Measurements from ENCODE around the gene ARHGDIA.

ARHGDIA gene

GRCh38 chr17:81858967-81859905, 11.9 kb downstream of the ARHGDIA start:
- no peak for DNase-seq
- Mint-ChIP-seq H3K9me3 (no peaks in the 10 kb centered on the region), H3K4me1 (peaks cover 45% of the 10 kb centered on the region)

GRCh38 chr17:81858170-81858966, 12.8 kb downstream of the ARHGDIA start:
- no peak for TF ChIP-seq CTCF (IDR thresholded peaks at IDR 0.05)
- Mint-ChIP-seq H3K27me3 (ENCODE audit: low read depth, poor library complexity) (peaks cover 4% of the 10 kb centered on the region), H3K4me3 (peak overlapping the region; percentile 96), H3K9me3 (no peaks in the 10 kb centered on the region), H3K36me3 (ENCODE audit: low read depth) (peaks cover 37% of the 10 kb centered on the region), H3K27ac (no peak overlapping the region), H3K4me1 (peaks cover 41% of the 10 kb centered on the region)
- DNase-seq: no peak

More at GRCh38 chr17:81858967-81859905, 11.9 kb downstream of the ARHGDIA start:
- Mint-ChIP-seq H3K27ac (peak overlapping the region; percentile 95), H3K27me3 (ENCODE audit: low read depth, poor library complexity) (peaks cover 4% of the 10 kb centered on the region), H3K36me3 (ENCODE audit: low read depth) (peaks cover 33% of the 10 kb centered on the region), H3K4me3 (peak overlapping the region; percentile 96)
- TF ChIP-seq CTCF (IDR thresholded peaks at IDR 0.05): no peak

GRCh38 chr17:81854974-81855774, 16.0 kb downstream of the ARHGDIA start:
- Mint-ChIP-seq H3K4me3 (no peak overlapping the region), H3K4me1 (peaks cover 25% of the 10 kb centered on the region), H3K27me3 (ENCODE audit: low read depth, poor library complexity) (peaks cover 4% of the 10 kb centered on the region), H3K36me3 (ENCODE audit: low read depth) (peaks cover 60% of the 10 kb centered on the region), H3K9me3 (no peaks in the 10 kb centered on the region), H3K27ac (no peak overlapping the region)
- no peak for DNase-seq
- no peak for TF ChIP-seq CTCF (IDR thresholded peaks at IDR 0.05)

- Mint-ChIP-seq H3K4me3 (no peak overlapping the region), H3K36me3 (ENCODE audit: low read depth) (peaks cover 50% of the 10 kb centered on the region)
Measured at GRCh38 chr17:81852237-81852636, 18.9 kb downstream of the ARHGDIA start.

More at GRCh38 chr17:81852237-81852636, 18.9 kb downstream of the ARHGDIA start:
- no peak overlapping the region for H3K27ac Mint-ChIP-seq
- peaks cover under 1% of the 10 kb centered on the region for H3K27me3 Mint-ChIP-seq (ENCODE audit: low read depth, poor library complexity)
- DNase-seq: no peak
- no peaks in the 10 kb centered on the region for H3K9me3 Mint-ChIP-seq
- no peaks in the 10 kb centered on the region for H3K4me1 Mint-ChIP-seq
- no peak for TF ChIP-seq CTCF (IDR thresholded peaks at IDR 0.05)

All from nephron progenitor cell (in vitro differentiated cells).